Heart left ventricle (tissue), 16 donors: ENCODE data around the gene MAP1B. TPM values are rescaled to one million over a fixed set of nuclear protein-coding genes. Genes with fewer than 3 reads are reported as not detected.
A peak's percentile ranks its signal among the peaks of the same experiment; 100 is the strongest.

Experiments used
- ATAC-seq, 4 donors: fragments of 200-7000 bp; cut with Tn5 transposase; one replicate each; pipeline ENCODE4 v1.9.1; 2020 to 2022; ENCODE audit warnings: moderate library complexity in 4 of 4, mild to moderate bottlenecking in 3 of 4, moderate number of reproducible peaks in 1 of 4
- DNase-seq, 5 donors: peaks; one replicate each; pipeline ENCODE4 v3.0.0-alpha.2; 2020
- H3K27ac ChIP-seq, 12 donors: fragments of 200-600 bp; sonication (generic) in 4 of 12; one replicate each; pipeline versions ENCODE4 v1.5.0 to v1.8.0; 2016 to 2022; ENCODE audit warnings: mild to moderate bottlenecking in 2 of 12
- H3K27me3 ChIP-seq, 9 donors: fragments of 200-600 bp; sonication (generic) in 2 of 9; one replicate each; pipeline versions ENCODE4 v1.5.1 to v1.8.0; 2016 to 2022; ENCODE audit warnings: mild to moderate bottlenecking in 3 of 9
- H3K36me3 ChIP-seq, 9 donors: fragments of 200-600 bp; sonication (generic) in 2 of 9; one replicate each; pipeline versions ENCODE4 v1.5.0 to v1.8.0; 2018 to 2022; ENCODE audit warnings: mild to moderate bottlenecking in 2 of 9
- H3K4me1 ChIP-seq, 12 donors: fragments of 200-600 bp; sonication (generic) in 4 of 12; one replicate each; pipeline versions ENCODE4 v1.5.0 to v1.8.0; 2016 to 2022; ENCODE audit warnings: mild to moderate bottlenecking in 3 of 12
- H3K4me3 ChIP-seq, 12 donors: fragments of 200-600 bp; sonication (generic) in 4 of 12; one replicate each; pipeline versions ENCODE4 v1.5.0 to v1.8.0; 2017 to 2022; ENCODE audit warnings: mild to moderate bottlenecking in 9 of 12, moderate library complexity in 4 of 12
- H3K9me3 ChIP-seq, 12 donors: fragments of 200-600 bp; sonication (generic) in 4 of 12; one replicate each; pipeline versions ENCODE4 v1.5.0 to v1.8.0; 2016 to 2022; ENCODE audit warnings: mild to moderate bottlenecking in 1 of 12
- POLR2A ChIP-seq, 2 donors: fragments of 450-650 bp; IDR thresholded peaks; one replicate each; pipeline ENCODE4 v1.6.1; 2017; ENCODE audit warnings: antibody characterized with exemption in 2 of 2, mild to moderate bottlenecking in 2 of 2, moderate library complexity in 2 of 2
- WGBS, 4 donors: extraction: QIAGEN DNeasy Blood & Tissue Kit in 2 of 4; methylation state at CpG; one replicate each; pipeline versions ENCODE4 v1.1.5 to v1.1.7; 2013 to 2018; 5-methylcytosine and 5-hydroxymethylcytosine counted together
- intact Hi-C, 10 donors: fragments of 100-400 bp; cut with DNase I; formaldehyde crosslinking; loops; one replicate each; pipeline versions ENCODE4 v1.11.1 to v1.14.2; 2022
- polyA plus RNA-seq, 2 donors: library from polyadenylated mRNA; stranded (reverse); fragments of 200-250 nt; gene quantifications; one replicate each; pipeline ENCODE4 v1.2.3, GENCODE V29; 2013
- total RNA-seq, 9 donors: library from RNA; depleted of rRNA in 2 of 9; stranded (reverse); fragments of >200 nt in 2 of 9; fragmentation: NEBNext Ultra II Directional in 3 of 9; extraction: Animal tissue kit (Norgen Biotek cat#: 25700) in 3 of 9; gene quantifications; one replicate each; pipeline versions ENCODE4 v1.1.0 to v1.2.4, GENCODE V29; 2016 to 2023
- TF ChIP-seq, protein P1 (sequence below), 12 donors: fragments of 200-600 bp; sonication (generic) in 4 of 12; IDR thresholded peaks; one replicate each; pipeline versions ENCODE4 v1.5.0 to v1.8.0; 2018 to 2022; ENCODE audit warnings: antibody characterized with exemption in 12 of 12, mild to moderate bottlenecking in 5 of 12
- donor health status: ischemic (EF 13 %, LVEDD 7.1; RV severe dilation, severe dysfunction).
- donor health status: healthy with polysubstance abuse.
- donor health status: DM: no; HTN: yes; CAD: no.
- donor health status: DM: no; HTN: no; CAD: no.
- donor health status: ischemic (EF 25% LVEDD 6.9; RV normal size, moderate dysfunction).
- donor health status: ischemic (EF 25% LVEDD 5.7; RV mildly dilated, moderate dysfunction).
- donor health status: healthy.
- donor health status: DM: yes; HTN: yes; CAD: no.
- donor health status: ischemic (EF 35%, LVEDD 5.7; RV mildly dilated, moderate dysfunction).
- donor health status: nonischemic (EF 11% LVEDD 7.7; RV severe dilation, severe dysfunction).
- donor health status: DM: yes; HTN: yes; CAD: no.
- donor health status: PGD.
- donor health status: ischemic (EF 29% LVEDD 5.4; RV normal size, mild dysfunction).
- donor health status: nonischemic (EF 23%, LVEDD 6.1; RV moderate dilation, normal function).

MAP1B gene
- total and polyA plus RNA-seq, 11 donors, result 10.1 to 603 (median 133) TPM

DNA sequence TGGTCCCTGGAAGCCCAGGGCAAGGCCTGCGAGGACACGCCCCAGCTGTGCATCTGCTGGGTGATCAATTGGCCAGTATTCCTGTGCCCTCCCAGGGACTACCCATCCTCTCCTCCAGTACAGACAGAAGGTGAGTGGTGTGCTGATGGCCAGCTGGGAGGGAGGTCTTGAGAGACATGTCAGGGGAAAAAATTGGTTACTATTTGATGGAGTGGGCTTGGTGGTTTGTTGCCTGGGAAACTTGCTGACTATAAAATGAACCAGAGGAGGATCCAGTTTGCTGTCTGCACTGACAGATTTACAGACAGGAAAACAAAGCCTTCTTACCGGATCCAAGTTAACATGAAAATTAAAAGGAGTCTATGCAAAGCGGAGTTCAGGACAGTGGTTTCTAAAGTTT, 40.3 kb downstream of the MAP1B start:
- Histone ChIP-seq H3K27me3 (peaks cover 0 to 3% (median 0%) of the 10 kb centered on the region in 9 donors), H3K27ac (no peak overlapping the region), H3K4me3 (no peak overlapping the region), H3K36me3 (peaks cover 0 to 15% (median 6%) of the 10 kb centered on the region in 9 donors), H3K9me3 (peaks cover 0 to 10% (median 0%) of the 10 kb centered on the region in 12 donors), H3K4me1 (peaks cover 0 to 64% (median 12%) of the 10 kb centered on the region in 12 donors)
- ATAC-seq, result no peak
- intact Hi-C loops, result loop anchor here in 1 of 10 donors (10.0 kb wide), 1 partner anchor 127 kb away; no protein-coding TSS in a partner anchor
- TF ChIP-seq POLR2A (IDR thresholded peaks at IDR 0.05), result no peak
- TF ChIP-seq, protein P1, sequence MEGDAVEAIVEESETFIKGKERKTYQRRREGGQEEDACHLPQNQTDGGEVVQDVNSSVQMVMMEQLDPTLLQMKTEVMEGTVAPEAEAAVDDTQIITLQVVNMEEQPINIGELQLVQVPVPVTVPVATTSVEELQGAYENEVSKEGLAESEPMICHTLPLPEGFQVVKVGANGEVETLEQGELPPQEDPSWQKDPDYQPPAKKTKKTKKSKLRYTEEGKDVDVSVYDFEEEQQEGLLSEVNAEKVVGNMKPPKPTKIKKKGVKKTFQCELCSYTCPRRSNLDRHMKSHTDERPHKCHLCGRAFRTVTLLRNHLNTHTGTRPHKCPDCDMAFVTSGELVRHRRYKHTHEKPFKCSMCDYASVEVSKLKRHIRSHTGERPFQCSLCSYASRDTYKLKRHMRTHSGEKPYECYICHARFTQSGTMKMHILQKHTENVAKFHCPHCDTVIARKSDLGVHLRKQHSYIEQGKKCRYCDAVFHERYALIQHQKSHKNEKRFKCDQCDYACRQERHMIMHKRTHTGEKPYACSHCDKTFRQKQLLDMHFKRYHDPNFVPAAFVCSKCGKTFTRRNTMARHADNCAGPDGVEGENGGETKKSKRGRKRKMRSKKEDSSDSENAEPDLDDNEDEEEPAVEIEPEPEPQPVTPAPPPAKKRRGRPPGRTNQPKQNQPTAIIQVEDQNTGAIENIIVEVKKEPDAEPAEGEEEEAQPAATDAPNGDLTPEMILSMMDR (IDR thresholded peaks at IDR 0.05), result no peak
- WGBS, 4 donors, result 96 to 99% (median 97%) methylated on average over 4 of the region's 4 CpGs
- no peak for DNase-seq

DNA sequence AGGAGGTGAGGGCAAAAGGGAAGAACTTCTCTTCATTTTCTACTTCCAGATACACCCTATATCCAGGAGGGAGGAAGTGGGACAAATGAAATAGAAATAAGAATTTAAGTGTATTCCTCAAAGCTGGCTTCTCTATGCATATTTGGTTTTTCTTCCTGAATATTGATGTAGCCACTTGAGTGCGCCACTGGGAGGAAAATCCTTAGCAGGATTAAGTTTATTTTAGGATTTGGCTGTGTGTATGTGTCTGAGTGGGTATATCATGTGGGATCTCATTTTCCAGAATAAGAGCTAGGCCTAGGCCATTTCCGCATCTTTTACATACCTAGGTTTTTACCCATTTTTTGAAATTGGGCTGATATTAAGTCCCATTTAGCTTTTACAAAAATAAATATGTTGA, 42.5 kb downstream of the MAP1B start:
- intact Hi-C loops, result loop anchor here in 1 of 10 donors (10.0 kb wide), 1 partner anchor 125 kb away; no protein-coding TSS in a partner anchor
- Histone ChIP-seq H3K4me3 (no peak overlapping the region), H3K9me3 (peaks cover 0 to 10% (median 0%) of the 10 kb centered on the region in 12 donors), H3K4me1 (peaks cover 0 to 54% (median 21%) of the 10 kb centered on the region in 12 donors), H3K27me3 (peaks cover 0 to 3% (median 0%) of the 10 kb centered on the region in 9 donors), H3K36me3 (peaks cover 0 to 15% (median 6%) of the 10 kb centered on the region in 9 donors), H3K27ac (peak overlapping the region in 1 of 12 donors; percentile 6)
- DNase-seq (no peak), ATAC-seq (no peak)
- no peak for TF ChIP-seq POLR2A (IDR thresholded peaks at IDR 0.05)
- TF ChIP-seq, protein P1 (IDR thresholded peaks at IDR 0.05), result no peak
- 86 to 96% (median 90%) methylated on average over 2 of the region's 2 CpGs for WGBS, 4 donors

DNA sequence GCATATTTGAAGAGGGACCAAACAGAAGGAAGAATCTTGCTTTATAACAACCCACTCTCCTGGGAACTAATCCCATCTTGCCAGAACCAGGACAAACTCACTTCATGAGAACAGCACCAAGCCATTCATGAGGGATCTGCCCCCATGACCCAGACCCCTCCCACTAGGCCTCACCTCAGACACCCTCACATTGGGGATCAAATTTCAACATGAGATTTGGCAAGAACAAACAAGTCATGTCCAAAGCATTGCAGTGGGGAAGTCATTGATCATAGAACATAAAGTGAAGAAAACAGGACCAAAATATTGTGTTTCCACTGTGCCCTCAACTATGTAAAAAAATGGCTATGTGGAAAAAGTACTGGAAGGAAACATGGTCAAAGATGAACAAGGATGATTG, 43.9 kb downstream of the MAP1B start:
- no peak overlapping the region for H3K4me3 ChIP-seq
- no peak for ATAC-seq
- H3K27me3 ChIP-seq, result peaks cover 0 to 3% (median 0%) of the 10 kb centered on the region in 9 donors
- intact Hi-C loops, result no loop called here
- H3K9me3 ChIP-seq, result peaks cover 0 to 10% (median 0%) of the 10 kb centered on the region in 12 donors
- peaks cover 0 to 52% (median 20%) of the 10 kb centered on the region in 12 donors for H3K4me1 ChIP-seq
- DNase-seq, result no peak
- H3K27ac ChIP-seq, result peak overlapping the region in 3 of 12 donors; percentile 17 to 65 (median 18)
- TF ChIP-seq, protein P1 (IDR thresholded peaks at IDR 0.05), result no peak
- TF ChIP-seq POLR2A (IDR thresholded peaks at IDR 0.05), result no peak
- peaks cover 0 to 15% (median 6%) of the 10 kb centered on the region in 9 donors for H3K36me3 ChIP-seq

DNA sequence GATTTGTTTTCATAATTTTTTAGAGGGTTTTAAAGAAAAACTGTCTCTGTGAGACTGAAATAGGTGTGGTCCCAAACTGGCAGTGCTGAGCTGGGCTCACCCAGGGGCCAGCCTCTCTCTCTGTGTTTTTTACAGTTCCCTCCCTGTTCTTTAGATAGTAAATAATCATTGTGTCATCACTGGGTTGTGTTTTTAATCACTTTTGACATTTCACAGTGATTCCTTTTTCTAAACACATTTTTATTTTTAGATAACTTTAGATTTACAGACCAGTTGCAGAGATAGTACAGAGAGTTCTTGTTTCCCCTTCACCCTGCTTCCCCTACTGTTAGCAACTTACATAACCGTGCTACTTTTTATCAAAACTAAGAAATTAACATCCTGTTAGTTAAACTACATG, 44.4 kb downstream of the MAP1B start:
- no peak overlapping the region for H3K4me3 ChIP-seq
- peak overlapping the region in 3 of 12 donors; percentile 17 to 65 (median 18) for H3K27ac ChIP-seq
- no peak for DNase-seq
- ATAC-seq, result peak in 1 of 4 donors; percentile 51
- TF ChIP-seq, protein P1 (IDR thresholded peaks at IDR 0.05), result no peak
- TF ChIP-seq POLR2A (IDR thresholded peaks at IDR 0.05), result no peak
- peaks cover 0 to 51% (median 20%) of the 10 kb centered on the region in 12 donors for H3K4me1 ChIP-seq
- intact Hi-C loops, result no loop called here
- no peaks in the 10 kb centered on the region for H3K27me3 ChIP-seq
- WGBS, 4 donors, result 22 to 52% (median 32%) methylated on average over 1 of the region's 1 CpG
- H3K9me3 ChIP-seq, result peaks cover 0 to 10% (median 0%) of the 10 kb centered on the region in 12 donors
- H3K36me3 ChIP-seq, result peaks cover 0 to 15% (median 6%) of the 10 kb centered on the region in 9 donors
